Measurements from ENCODE around the gene MICAL2.

- no peak for TF ChIP-seq RARB (CRISPR knock-in tag; IDR thresholded peaks at IDR 0.05)
- no peak for TF ChIP-seq OSR1 (CRISPR knock-in tag; IDR thresholded peaks at IDR 0.05)
- no peak for TF ChIP-seq ZFP30 (CRISPR knock-in tag; IDR thresholded peaks at IDR 0.05)
- TF ChIP-seq TOX (CRISPR knock-in tag; IDR thresholded peaks at IDR 0.05; ENCODE audit: borderline replicate concordance) = no peak
- no peak for TF ChIP-seq ZC3H10 (CRISPR knock-in tag; IDR thresholded peaks at IDR 0.05)
These were observed 143.5 kb downstream of the MICAL2 start for GRCh38 chr11:12253843-12254281.
